HCT116 (cell line): ENCODE measurements around the gene FIZ1. TPM values are rescaled to one million over a fixed set of nuclear protein-coding genes. Genes with fewer than 3 reads are reported as not detected.

ENCODE experiments used
- ATAC-seq: fragments of 200-7000 bp; cut with Tn5 transposase; 2 replicates; pipeline ENCODE4 v1.9.1; 2020; ENCODE audit warnings: mild to moderate bottlenecking, moderate library complexity
- BruUV-seq: library from RNA; stranded (reverse); fragments of 400-500 nt; replicated peaks from 2 replicates; lab custom pipeline; 2021; lab: Mats Ljungman, UMichigan
- CTCF ChIA-PET: fragments of 300-600 bp; sonication (Branson Sonifier 250); formaldehyde crosslinking; loops from one replicate; lab custom pipeline; 2021; ENCODE audit warnings: antibody characterized with exemption; lab: Charles Lee
- POLR2A ChIA-PET: fragments of 300-600, 350-600 bp; sonication (Branson Sonifier 250); formaldehyde crosslinking; loops from one replicate; lab custom pipeline; 2021; ENCODE audit warnings: antibody characterized with exemption; lab: Charles Lee
- RAD21 ChIA-PET, 2 experiments: fragments of 300-600 bp; sonication (Branson Sonifier 250); formaldehyde crosslinking; loops; one replicate each; lab custom pipeline; 2023; ENCODE audit warnings: low total read pairs in 2 of 2; ENCODE audit not compliant: uncharacterized antibody in 2 of 2, unreplicated experiment in 2 of 2, low non-redundant PET in 1 of 2; lab: Charles Lee
- DNase-seq: peaks from one replicate; pipeline ENCODE4 v3.0.0-alpha.2; 2010; ENCODE audit warnings: low read depth, low spot score
- H2AFZ ChIP-seq: fragments of 200-600 bp; shearing (Covaris generic), sonication (generic); 2 replicates; pipeline ENCODE4 v1.6.1; 2017; ENCODE audit warnings: low read depth, mixed run types, mixed read lengths, antibody characterized with exemption, low read length; ENCODE audit not compliant: poor library complexity, severe bottlenecking
- H3K27ac ChIP-seq: 2 replicates; pipeline ENCODE4 v1.5.1; 2012; ENCODE audit warnings: low read depth, low read length
- H3K27me3 ChIP-seq: fragments of 200-600 bp; sonication (generic); 2 replicates; pipeline ENCODE4 v1.6.1; 2016; ENCODE audit warnings: mixed run types, low read length, mixed read lengths; ENCODE audit not compliant: insufficient read depth
- H3K36me3 ChIP-seq, 2 experiments: fragments of 200-500 bp in 1 of 2; fragments of 200-600 bp in 1 of 2; sonication (Bioruptor generic) in 1 of 2; sonication (generic) in 1 of 2; 2 replicates each; pipeline versions ENCODE4 v1.5.1 to v1.6.1; 2014 to 2016; ENCODE audit warnings: low read length in 2 of 2, inconsistent platforms in 1 of 2, mixed read lengths in 1 of 2, mixed run types in 1 of 2; ENCODE audit not compliant: insufficient read depth in 2 of 2, control insufficient read depth in 1 of 2
- H3K4me1 ChIP-seq, 2 experiments: fragments of 200-600 bp in 1 of 2; sonication (generic) in 1 of 2; 2 replicates each; pipeline versions ENCODE4 v1.5.1 to v1.6.1; 2012 to 2017; ENCODE audit warnings: low read length in 2 of 2, inconsistent platforms in 1 of 2, mild to moderate bottlenecking in 1 of 2, mixed read lengths in 1 of 2, mixed run types in 1 of 2, moderate library complexity in 1 of 2; ENCODE audit not compliant: insufficient read depth in 2 of 2, control insufficient read depth in 1 of 2
- H3K4me2 ChIP-seq: fragments of 200-600 bp; sonication (generic); 2 replicates; pipeline ENCODE4 v1.6.1; 2017; ENCODE audit warnings: mixed run types, low read length, mixed read lengths
- H3K4me3 ChIP-seq, 2 experiments: fragments of 200-600 bp in 1 of 2; sonication (generic) in 1 of 2; replicated peaks in 1 of 2; 2 replicates each; pipeline ENCODE4 v1.5.1; 2011 to 2016; ENCODE audit warnings: low read length in 2 of 2, control low read depth in 1 of 2, low read depth in 1 of 2, mild to moderate bottlenecking in 1 of 2, mixed read lengths in 1 of 2, mixed run types in 1 of 2
- H3K79me2 ChIP-seq: fragments of 200-600 bp; sonication (generic); 2 replicates; pipeline ENCODE4 v1.6.1; 2017; ENCODE audit warnings: mild to moderate bottlenecking, mixed run types, low read length, moderate library complexity, mixed read lengths; ENCODE audit not compliant: insufficient read depth
- H3K9ac ChIP-seq: fragments of 200-600 bp; sonication (generic); 2 replicates; pipeline ENCODE4 v1.6.1; 2016; ENCODE audit warnings: low read length, mixed read lengths
- H3K9me2 ChIP-seq: fragments of 200-600 bp; sonication (generic), shearing (Covaris generic); 2 replicates; pipeline ENCODE4 v1.6.1; 2017; ENCODE audit warnings: mixed run types, mild to moderate bottlenecking, moderate library complexity; ENCODE audit not compliant: insufficient read depth
- H3K9me3 ChIP-seq, 2 experiments: fragments of 200-500 bp in 1 of 2; fragments of 200-600 bp in 1 of 2; sonication (Bioruptor generic) in 1 of 2; sonication (generic) in 1 of 2; 2 replicates each; pipeline ENCODE4 v1.6.1; 2014 to 2017; ENCODE audit warnings: low read length in 2 of 2, mixed read lengths in 2 of 2, inconsistent platforms in 1 of 2, low read depth in 1 of 2, mild to moderate bottlenecking in 1 of 2, mixed run types in 1 of 2, moderate library complexity in 1 of 2; ENCODE audit not compliant: control insufficient read depth in 1 of 2, insufficient read depth in 1 of 2
- H4K20me1 ChIP-seq: fragments of 200-600 bp; sonication (generic), shearing (Covaris generic); 2 replicates; pipeline ENCODE4 v1.6.1; 2017; ENCODE audit warnings: mixed run types, mild to moderate bottlenecking, moderate library complexity; ENCODE audit not compliant: insufficient read depth
- EZH2 ChIP-seq: fragments of 200-600 bp; sonication (generic); IDR thresholded peaks from 2 replicates; pipeline ENCODE4 v1.6.1; 2017; ENCODE audit warnings: antibody characterized with exemption, mixed run types
- FOSL1 ChIP-seq: IDR thresholded peaks from 2 replicates; pipeline ENCODE4 v1.6.1; 2012; ENCODE audit warnings: low read depth
- JUND ChIP-seq: IDR thresholded peaks from 2 replicates; pipeline ENCODE4 v1.6.1; 2012
- MAX ChIP-seq: IDR thresholded peaks from 2 replicates; pipeline ENCODE4 v1.6.1; 2012
- RAD21 ChIP-seq: IDR thresholded peaks from 2 replicates; pipeline ENCODE4 v1.6.1; 2012; ENCODE audit warnings: low read depth, mild to moderate bottlenecking
- SP1 ChIP-seq: IDR thresholded peaks from 2 replicates; pipeline ENCODE4 v1.6.1; 2012; ENCODE audit warnings: low read depth
- TCF7L2 ChIP-seq: IDR thresholded peaks from 2 replicates; pipeline ENCODE4 v1.7.0; 2011; ENCODE audit warnings: borderline replicate concordance, inconsistent platforms; ENCODE audit not compliant: insufficient read depth, insufficient read length; ENCODE audit errors: extremely low read depth
- ZNF274 ChIP-seq: fragments of 200-500 bp; sonication (Bioruptor generic); IDR thresholded peaks from 2 replicates; pipeline ENCODE4 v1.6.1; 2014; ENCODE audit warnings: mild to moderate bottlenecking, low read depth, low read length, inconsistent platforms
- intact Hi-C: fragments of 100-400 bp; cut with micrococcal nuclease; formaldehyde crosslinking; loops from 2 replicates; pipeline ENCODE4 v1.10.0; 2022
- total RNA-seq: library from RNA; stranded (reverse); gene quantifications from one replicate; pipeline ENCODE4 v1.2.1, GENCODE V29; 2021; ENCODE audit not compliant: unreplicated experiment
- TF ChIP-seq, protein P1 (sequence below): IDR thresholded peaks from 2 replicates; pipeline ENCODE4 v1.6.1; 2012

The FIZ1 gene
- total RNA-seq, 1 experiment from 2014 or later = 15.3 TPM

DNA sequence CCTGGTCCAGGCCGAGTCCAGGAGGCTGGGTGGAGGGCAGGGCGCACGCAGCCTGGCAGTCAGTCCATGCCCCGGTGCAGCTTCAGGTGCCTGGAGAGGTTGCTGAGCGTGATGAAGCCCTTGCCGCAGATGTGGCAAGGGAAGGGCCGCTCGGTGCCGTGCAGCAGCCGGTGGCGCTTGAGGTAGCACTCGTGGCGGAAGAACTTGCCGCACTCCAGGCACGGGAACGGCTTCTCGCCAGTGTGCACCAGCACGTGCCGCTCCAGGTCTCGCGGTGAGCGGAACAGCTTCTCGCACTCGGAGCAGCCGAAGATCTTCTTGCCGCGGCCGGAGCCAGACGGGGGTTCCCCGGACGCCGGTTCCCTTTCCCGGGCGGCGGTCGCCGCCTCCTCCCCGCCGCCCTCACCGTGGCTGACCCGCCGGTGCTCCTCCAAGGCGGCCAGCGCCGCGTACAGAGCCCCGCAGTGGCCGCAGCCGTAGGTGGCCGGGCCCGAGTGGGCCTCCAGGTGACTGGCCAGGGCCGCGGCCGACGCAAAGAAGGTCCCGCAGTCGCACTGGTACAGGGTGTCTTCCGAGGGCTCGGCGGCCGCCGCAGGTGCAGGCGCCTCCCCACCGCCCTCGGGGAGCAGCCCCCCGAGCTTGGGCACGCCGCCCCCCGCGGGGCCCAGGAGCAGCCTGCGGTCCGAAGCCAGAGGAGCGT lies 6.8 kb downstream of the FIZ1 start:
- Histone ChIP-seq H3K9me2 (no peaks in the 10 kb centered on the region), H3K79me2 (no peaks in the 10 kb centered on the region), H2AFZ (no peak overlapping the region), H3K27ac (no peak overlapping the region), H3K4me3 (no peak overlapping the region), H3K27me3 (no peaks in the 10 kb centered on the region), H4K20me1 (no peaks in the 10 kb centered on the region), H3K4me1 (peaks cover 3 to 12% of the 10 kb centered on the region in 2 experiments; a peak in 3 of 4 replicates), H3K9me3 (no peaks in the 10 kb centered on the region), H3K36me3 (peaks cover 3 to 15% of the 10 kb centered on the region in 2 experiments), H3K9ac (no peak overlapping the region), H3K4me2 (no peak overlapping the region)
- TF ChIP-seq RAD21 (no peak), FOSL1 (no peak), SP1 (no peak), EZH2 (no peak), JUND (no peak), TCF7L2 (no peak), ZNF274 (no peak)
- no peak for DNase-seq
- no TSS peak for BruUV-seq
- POLR2A ChIA-PET = no interaction called here
- intact Hi-C loops = no loop called here
- RAD21 ChIA-PET = no interaction called here
- CTCF ChIA-PET = no interaction called here
- no peak for ATAC-seq

GRCh38 chr19:55591555-55591954 lies 7.8 kb downstream of the FIZ1 start:
- no peak overlapping the region for H3K4me3 ChIP-seq
- TF ChIP-seq MAX (no peak), TCF7L2 (no peak)
- TF ChIP-seq, protein P1, sequence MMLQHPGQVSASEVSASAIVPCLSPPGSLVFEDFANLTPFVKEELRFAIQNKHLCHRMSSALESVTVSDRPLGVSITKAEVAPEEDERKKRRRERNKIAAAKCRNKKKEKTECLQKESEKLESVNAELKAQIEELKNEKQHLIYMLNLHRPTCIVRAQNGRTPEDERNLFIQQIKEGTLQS = no peak
- DNase-seq (no peak), ATAC-seq (no peak)
- intact Hi-C loops = no loop called here
- no TSS peak for BruUV-seq
- H3K27ac ChIP-seq = no peak overlapping the region
- H3K36me3 ChIP-seq = peaks cover 3 to 15% of the 10 kb centered on the region in 2 experiments
- CTCF ChIA-PET = no interaction called here
- H4K20me1 ChIP-seq = no peaks in the 10 kb centered on the region
- POLR2A ChIA-PET = interaction anchor here (1.0 kb wide), 1 partner anchor 8 kb away, joined by 3 read pairs; the partner anchor contains the start of gene FIZ1
- H3K4me1 ChIP-seq = peaks cover 11 to 22% of the 10 kb centered on the region in 2 experiments
- no peak overlapping the region for H2AFZ ChIP-seq
- no peaks in the 10 kb centered on the region for H3K9me3 ChIP-seq
- H3K4me2 ChIP-seq = no peak overlapping the region
- H3K79me2 ChIP-seq = no peaks in the 10 kb centered on the region
- RAD21 ChIA-PET = no interaction called here
- no peaks in the 10 kb centered on the region for H3K27me3 ChIP-seq
- H3K9me2 ChIP-seq = no peaks in the 10 kb centered on the region
- no peak overlapping the region for H3K9ac ChIP-seq
